HL-60/S4 (cell line): ENCODE results near the gene PLEKHA4.

ENCODE experiments used
- in situ Hi-C: fragments of 300-500 bp; cut with MboI; formaldehyde crosslinking; loops from 2 replicates; pipeline ENCODE4 v1.14.3; 2022; ENCODE audit warnings: low sequenced_read_pairs

PLEKHA4 gene

DNA sequence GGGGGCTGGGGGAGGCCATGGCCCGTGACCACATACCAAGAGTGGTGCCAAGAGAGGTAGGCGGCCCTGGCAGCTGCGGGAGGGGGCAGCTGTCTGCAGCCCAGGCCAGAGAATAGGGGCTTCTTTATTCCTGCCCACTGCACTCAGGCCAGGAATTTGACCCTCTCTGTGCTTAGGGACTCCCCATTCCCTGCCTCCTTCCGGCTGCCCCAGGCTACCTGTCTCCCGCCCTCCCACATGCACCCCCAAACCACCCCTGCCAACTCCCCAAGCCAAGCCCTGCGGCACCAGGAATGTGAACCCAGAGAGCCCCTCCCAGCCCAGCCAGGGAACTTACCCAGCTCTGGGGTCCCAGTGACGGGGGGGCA is 687 bp downstream of the PLEKHA4 start:
- in situ Hi-C loops = no loop called here

DNA sequence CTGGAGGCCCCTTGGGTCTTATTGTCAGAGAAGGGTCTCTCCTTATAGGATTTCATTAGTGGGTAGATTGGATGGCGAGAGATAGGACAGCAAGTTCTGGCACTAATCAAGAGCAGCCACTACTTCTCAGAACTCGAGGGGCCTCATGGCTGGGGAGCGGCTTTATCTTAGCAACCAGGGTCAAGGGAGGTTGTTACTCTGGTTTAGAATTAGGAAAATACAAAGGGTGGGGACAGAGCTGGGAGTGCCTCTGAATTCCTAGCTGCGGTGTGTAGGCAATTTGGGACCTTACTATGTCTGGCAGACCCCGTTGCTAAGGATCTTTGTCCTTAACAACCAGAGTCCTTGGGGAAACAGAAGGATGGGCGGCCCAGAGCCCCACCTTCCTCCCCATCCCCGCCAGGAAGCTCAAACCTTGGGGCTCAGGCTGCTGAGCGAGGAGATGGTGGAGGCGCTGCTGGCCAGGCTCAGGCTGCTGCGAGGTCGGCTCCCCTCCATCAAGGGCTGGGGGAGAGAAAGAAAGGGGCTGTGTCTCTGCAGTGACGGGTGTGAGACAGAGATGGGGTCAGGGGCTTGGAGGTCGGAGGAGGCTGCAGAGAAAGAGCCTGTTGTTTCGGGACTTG is 1.2 kb downstream of the PLEKHA4 start:
- in situ Hi-C loops = no loop called here

DNA sequence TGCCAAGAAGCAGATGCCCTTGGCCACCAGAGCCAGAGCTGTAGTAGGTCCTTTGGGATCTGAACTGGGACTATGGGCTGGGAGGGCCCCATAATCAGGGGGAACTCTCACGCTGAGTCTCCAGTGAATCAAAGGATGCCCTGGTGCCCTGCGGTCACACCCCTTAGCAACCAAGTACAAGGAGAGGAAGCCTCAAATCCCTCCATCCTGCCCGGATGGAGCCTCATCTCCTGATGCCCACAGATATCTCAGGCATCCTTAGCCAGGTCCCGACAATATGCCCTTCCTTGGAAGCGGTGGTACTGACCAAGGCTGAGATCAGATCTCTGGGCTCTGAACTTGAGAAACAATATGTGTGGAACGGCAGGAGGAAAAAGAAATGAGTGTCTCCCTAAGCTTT is 1.7 kb downstream of the PLEKHA4 start:
- in situ Hi-C loops = no loop called here

DNA sequence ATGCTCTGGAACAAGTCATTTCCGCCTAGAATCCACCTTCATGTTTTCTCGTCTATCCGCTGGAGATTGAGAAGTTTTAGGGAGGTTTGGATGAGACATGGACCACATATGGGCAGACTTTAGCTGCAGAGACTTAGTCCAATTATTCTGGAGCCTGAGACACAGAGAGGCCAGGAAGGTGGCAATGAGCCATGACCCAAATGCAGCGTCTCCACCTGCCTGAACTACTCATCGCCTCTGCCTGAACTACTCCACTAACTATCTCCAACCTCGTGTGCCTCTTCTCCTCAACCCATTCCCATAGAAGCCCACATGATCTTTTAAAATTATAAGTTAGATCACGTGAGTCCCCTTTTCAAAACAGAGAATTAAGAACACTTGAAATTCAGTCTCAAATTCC is 5.6 kb downstream of the PLEKHA4 start:
- in situ Hi-C loops = no loop called here

DNA sequence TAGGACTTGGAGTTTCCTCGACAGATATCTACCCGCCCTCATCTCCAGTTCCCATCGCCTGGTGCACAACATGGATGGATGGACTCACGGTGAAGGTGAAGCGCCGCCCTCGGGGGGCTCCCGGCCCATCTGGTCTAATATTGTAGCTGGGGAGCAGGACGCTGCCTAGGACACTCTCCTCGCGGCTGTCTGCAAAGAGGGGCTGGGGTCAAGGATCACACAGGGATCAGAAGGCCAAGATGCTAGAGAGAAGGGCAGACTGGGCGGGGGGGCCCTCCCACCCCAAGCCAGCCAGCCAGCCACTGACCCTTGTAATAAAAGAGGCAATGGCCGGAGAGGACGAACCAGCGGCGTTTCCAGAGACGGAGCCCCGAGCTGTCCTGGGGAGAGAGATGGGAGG is 7.1 kb downstream of the PLEKHA4 start:
- in situ Hi-C loops = no loop called here

DNA sequence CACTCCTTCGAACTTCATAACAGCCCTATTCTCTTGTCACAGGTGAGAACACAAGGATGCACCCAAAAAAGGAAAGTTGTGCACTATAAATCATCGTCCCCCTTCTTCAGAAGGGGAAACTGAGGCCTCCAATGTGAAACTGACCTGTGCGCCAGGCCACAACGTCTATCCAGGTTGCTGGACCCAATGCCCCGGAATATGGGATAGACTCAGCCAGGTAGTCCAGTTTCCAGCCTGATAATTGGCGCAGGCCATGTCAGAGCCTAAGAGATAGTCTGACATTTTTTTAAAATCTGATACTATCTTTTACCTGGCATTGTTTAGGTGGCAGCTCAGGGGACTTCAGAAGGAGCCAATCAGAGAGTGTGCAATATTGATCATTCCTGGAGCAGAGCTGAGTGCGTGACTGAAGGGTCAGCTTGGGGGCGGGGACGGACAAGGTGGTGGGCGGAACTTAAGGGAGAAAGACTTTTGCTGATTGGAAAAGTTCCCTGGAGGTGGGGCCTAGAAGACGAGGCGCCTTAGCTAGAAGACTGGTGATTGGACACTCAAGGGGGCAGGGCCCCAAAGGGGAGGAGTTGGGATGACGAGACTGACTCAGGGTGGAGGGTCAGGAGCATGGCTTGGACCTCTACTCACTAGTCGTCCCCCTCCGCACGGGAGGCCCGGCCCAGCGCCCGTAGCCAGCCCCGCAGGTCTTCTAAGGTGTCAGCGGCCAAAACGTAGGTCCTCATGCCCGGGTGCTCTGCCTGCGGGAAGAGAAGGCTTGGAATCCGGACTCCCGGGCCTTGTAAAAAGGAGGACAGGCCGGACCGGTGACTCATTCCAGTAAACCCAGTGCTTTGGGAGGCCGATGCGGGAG is 8.5 kb downstream of the PLEKHA4 start:
- in situ Hi-C loops = no loop called here

DNA sequence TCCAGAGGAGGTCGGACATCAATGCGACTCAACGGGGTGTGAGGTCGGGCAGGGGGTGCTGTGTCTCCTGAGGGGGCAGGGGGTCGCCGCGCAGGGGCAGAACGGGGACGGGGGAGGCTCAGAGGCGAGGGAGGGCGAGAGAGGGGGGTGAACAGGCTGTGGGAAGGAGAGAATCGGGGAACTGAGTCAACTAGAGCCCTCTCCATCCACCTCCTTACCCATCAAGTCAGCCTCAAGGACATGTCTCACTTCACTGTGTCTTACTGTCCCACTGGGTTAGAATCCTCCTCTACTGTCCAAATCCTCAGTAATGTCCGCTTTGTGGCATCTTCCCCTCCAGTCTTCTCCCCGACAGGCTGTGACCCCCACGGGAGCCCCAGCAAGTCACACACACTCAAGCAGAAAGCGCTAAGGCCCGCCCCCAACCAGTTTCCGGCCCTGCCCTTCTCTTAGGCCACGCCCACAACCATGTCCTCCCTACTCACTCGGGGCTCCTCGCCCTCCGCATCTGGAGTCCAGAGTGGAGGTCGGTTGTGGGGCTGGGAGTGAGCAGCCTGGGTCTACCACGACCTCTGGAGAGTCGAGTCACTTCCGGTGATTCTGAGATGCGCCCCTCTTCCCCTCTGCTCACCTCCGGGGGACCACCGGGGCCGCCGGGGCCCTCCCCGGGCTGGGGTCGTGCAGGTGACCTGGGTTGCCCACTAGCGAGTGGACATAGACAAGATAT is 9.3 kb downstream of the PLEKHA4 start:
- in situ Hi-C loops = no loop called here

DNA sequence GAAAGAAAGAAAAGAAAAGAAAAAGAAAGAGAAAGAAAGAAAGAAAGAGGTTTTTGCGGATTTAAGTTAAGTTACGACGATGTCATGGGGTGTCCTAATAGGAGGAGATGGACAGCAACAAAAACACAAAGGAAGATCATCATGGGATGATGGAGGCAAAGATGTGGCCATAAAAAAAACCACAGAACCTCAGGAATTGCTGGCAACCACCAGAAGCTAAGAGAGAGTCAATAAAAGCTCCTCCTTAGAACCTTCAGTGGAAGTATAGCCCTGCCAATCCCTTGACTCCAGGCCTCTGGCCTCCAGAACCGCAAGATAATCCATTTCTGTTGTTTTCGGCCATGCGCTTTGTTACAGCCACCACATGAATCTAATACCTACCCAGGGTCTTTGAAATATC is 11.5 kb downstream of the PLEKHA4 start:
- in situ Hi-C loops = no loop called here

DNA sequence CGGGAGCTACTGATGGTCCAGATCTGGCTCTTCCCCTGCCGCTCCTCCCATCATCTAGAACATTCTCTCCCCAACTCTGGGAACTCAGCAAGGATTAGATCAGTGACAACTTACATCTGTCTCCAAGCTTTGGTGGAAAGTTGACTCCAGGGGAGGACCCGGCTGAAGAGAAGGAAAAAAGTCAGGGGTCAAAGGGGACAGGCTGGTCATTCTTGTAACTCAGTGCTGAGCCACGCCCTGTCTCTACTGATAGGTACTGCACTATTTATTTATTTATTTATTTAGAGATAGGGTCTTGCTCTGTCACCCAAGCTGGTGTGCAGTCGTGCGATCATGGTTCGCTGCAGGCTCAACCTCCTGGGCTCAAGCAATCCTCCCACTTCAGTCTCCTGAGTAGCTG is 14.3 kb downstream of the PLEKHA4 start:
- in situ Hi-C loops = no loop called here

DNA sequence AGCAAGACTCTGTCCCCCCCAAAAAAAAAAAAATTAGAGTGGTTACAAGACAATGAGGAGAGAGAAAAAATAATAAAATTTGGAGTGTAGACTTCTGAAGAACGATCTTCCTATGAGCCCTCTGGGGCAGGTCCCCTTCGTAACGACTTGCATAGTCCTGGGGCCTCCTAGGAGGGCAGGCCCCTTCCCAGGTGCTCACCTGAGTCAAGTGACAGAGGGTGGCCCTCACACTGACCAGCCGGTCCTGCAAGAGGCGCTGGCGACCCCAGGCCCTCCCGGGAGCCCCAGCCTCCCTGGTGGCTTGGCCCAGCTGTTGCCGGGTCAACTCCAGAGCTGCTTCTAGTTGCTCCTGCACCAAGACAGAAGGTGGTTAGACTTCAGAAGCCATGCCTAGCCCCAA is 14.9 kb downstream of the PLEKHA4 start:
- in situ Hi-C loops = no loop called here

DNA sequence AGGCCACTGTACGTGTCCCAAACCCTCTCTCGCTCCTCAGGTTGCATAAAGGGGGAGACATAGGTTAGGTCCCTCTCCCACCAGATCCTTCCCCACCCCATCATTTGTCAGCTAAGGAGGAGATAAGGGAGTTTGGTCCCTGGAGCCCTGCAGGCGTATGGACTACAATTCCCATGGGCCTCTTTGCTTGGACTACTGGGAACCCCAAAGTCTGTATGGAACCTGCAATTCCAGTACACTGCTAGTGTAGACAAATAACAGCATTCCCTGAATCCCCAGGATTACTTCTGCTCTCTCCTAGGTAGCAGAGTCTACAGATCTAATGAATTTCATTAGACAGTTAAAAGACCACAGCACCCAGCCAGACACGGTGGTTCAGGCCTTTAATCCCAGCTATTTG is 16.1 kb downstream of the PLEKHA4 start:
- in situ Hi-C loops = no loop called here

DNA sequence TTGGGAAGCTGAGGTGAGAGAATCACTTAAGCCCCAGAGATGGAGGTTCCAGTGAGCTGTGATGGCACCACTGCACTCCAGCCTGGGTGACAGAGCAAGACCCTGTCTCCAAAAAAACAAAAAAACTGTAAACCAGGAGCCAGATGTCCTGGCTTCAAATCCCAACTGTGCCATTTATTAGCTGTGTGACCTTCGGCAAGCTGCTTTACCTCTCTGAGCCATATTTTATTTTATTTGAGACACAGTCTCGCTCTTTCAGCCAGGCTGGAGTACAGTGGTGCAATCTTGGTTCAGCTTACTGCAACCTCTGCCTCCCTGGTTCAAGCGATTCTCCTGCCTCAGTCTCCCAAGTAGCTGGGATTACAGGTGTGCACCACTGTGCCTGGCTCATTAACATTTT is 21.8 kb downstream of the PLEKHA4 start:
- in situ Hi-C loops = loop anchor here (25.0 kb wide), 1 partner anchor 334 kb away; the partner anchor contains the start of gene LMTK3

DNA sequence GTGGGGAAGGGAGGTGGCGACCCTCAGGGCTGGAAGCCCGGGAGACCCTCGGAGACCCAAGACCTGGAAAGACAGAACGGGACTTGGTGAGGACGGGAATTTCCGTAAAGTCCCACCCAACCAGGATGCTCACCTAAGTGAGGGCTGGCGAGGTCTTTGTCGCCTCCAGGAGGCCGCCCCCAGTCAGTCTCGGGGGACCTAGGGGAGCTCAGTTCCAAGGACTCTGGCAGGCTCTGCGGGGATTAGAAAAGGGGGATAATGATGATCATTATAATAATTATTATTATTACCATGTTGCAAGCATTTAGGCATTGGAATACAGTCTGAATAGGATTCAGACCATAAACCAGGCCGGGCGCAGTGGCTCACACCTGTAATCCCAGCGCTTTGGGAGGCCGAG is 23.0 kb downstream of the PLEKHA4 start:
- in situ Hi-C loops = loop anchor here (25.0 kb wide), 1 partner anchor 333 kb away; the partner anchor contains the start of gene LMTK3

DNA sequence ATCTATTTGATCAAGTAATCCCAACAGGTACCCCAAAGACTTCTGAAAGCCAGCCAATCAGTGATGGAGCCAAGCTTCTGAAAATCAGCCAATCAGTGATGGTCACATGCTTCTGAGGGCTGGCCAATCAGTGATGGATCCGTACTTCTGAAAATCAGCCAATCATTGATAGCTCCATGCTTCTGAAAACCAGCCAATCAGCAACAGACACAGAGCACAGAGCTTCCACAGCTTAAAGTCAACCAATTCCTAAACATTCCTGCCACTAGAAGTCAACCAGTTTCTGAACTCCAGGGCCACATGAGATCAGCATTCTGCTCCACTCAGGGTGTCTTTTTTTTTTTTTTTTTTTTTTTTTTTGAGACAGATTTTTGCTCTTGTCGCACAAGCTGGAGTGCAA is 23.9 kb downstream of the PLEKHA4 start:
- in situ Hi-C loops = loop anchor here (25.0 kb wide), 1 partner anchor 332 kb away; the partner anchor contains the start of gene LMTK3

DNA sequence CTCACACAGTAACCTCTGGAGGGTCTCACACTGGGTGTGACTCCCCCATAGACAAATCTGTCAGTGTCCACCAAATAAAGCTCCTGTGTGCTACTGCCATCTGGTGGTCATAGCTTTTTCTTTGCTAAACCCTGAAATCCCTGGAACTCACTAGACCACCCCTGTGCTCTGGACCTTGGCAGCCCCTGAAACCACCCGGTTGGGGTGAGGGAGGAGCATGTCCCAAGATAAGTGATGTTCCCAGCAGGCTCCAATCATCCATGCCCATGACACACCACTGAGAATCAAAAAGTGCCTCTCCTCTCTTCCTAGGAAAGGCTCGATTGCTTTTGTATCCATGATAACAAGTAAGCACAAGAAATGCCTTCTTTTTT is 25.6 kb downstream of the PLEKHA4 start:
- in situ Hi-C loops = loop anchor here (25.0 kb wide), 1 partner anchor 330 kb away; the partner anchor contains the start of gene LMTK3

DNA sequence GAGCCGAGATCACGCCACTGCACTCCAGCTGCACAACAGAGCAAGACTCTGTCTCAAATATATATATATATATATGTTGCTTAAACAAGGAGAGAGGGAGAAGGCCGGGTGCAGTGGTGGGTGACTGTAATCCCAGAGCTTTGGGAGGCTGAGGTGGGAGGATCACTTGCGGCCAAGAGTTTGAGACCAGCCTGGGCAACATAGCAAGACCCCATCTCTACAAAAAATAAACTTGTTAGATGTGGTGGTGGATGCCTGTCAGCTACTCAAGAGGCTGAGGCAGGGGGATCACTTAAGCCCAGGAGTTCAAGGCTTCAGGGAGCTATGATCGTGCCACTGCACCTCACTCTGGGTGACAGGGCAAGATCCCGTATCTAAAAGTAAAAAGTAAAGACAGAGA is 26.8 kb downstream of the PLEKHA4 start:
- in situ Hi-C loops = loop anchor here (25.0 kb wide), 1 partner anchor 329 kb away; the partner anchor contains the start of gene LMTK3

DNA sequence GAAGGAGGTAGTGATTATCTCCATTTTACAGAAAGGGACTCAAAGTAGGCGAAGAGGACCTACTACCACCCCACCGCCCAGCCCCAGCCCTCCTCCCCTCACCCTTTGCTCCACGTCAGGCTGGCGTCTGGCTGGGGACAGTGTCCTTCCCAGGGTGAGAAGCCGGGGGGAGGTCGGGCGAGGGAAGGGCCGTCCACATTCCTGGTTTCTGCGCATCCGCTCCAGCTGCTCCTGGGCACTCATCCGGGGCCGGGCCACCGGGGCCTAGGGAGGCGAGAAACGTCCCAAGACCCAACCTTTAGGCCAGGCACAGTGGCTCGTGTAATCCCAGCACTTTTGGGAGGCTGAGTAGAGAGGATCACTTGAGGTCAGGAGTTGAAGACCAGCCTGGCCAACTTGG is 27.4 kb downstream of the PLEKHA4 start:
- in situ Hi-C loops = loop anchor here (25.0 kb wide), 1 partner anchor 329 kb away; the partner anchor contains the start of gene LMTK3

DNA sequence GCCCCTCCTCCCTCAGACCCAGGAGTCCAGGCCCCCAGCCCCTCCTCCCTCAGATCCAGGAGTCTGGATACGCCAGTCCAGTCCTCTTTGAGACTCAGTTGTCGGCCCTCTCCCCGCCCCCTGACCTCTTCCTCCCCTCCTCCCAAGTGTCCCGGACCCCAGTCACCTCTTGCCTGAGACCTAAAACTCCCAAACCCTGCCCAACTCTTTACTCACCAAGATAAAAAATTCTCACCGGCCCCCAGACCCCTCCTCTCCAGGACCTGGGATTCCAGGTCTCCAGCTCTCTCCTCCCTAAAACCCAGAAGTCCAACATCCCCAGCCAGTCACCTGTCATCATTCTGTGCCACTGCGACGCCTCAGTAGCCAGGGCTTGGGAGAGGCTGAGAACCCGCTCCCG is 30.7 kb downstream of the PLEKHA4 start:
- in situ Hi-C loops = loop anchor here (10.0 to 25.0 kb wide), 2 partner anchors 193 to 325 kb away; partner anchors contain the start of genes CA11 and LMTK3

DNA sequence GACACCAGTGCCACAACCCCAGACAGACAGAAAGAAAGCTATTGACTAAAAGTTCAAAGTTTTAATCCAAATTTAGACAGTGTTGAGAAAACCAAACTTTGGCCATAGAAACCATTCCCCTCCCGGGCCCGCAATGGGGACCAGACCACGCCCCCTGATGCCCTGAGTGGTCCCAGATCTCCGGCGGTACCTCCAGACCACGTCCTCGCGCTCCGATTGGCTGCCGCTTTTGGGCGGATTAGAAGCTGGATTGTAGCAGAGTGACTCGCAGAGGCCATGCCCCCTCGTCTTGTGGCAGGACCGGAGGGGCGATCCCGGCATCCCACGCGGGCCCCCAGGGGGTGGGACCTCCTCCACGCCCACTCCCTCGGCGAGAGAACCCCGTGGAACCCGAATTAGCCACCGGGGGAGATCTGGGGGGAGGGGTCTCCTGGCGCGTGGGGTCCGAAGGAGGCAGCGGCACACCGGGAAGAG is 31.3 kb downstream of the PLEKHA4 start:
- in situ Hi-C loops = loop anchor here (10.0 to 25.0 kb wide), 2 partner anchors 192 to 325 kb away; partner anchors contain the start of genes CA11 and LMTK3

DNA sequence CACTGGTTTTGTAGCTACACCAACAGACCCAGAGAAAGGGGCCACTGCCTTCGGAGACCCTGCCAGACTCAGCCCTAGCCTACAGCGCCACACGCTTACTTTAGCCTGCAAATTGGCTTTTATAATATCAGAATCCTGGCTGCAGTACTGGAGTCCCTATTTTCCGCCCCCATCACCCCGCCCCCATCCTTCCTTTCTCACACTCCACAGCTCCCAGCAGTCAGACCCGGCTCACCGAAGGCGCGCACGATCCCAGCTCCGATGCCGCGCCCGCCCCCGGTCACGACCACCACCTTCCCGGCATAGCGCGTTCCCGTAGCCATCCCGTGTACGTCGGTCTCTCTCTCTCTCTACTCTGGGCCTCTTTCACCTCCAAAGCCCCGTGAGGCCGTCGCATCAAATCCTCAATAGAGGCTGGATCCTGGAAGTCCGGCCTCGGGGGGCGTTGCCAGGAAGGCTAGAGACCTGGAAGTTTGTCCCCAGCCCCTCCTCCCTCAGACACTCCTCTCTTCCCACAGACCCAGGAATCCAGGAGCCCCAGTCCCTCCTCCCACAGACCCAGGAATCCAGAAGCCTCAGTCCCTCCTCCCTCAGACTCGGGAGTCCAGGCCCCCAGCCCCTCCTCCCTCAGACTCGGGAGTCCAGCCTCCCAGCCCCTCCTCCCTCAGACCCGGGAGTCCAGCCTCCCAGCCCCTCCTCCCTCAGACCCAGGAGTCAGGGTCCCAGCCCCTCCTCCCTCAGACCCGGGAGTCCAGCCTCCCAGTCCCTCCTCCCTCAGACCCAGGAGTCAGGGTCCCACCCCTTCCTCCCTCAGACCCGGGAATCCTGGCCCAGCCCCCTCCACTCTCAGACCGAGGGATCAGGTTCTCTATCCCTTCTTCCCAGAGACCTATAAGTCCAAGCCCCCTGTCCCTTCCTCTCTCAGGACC is 32.1 kb downstream of the PLEKHA4 start, which contains the start of gene HSD17B14:
TSS of gene HSD17B14 (minus strand) at position 403 of the 929 bp plus-strand sequence. CDS start at position 323, 80 bp downstream.
- in situ Hi-C loops = loop anchor here (10.0 to 25.0 kb wide), 2 partner anchors 192 to 324 kb away; partner anchors contain the start of genes CA11 and LMTK3
